Camera-type eye (tissue), 1 donor: ENCODE results near the gene TPST2. TPM values are rescaled to one million over a fixed set of nuclear protein-coding genes. Genes with fewer than 3 reads are reported as not detected.

Source experiments
- total RNA-seq: library from RNA; depleted of rRNA; stranded (reverse); fragments of >200 nt; gene quantifications from one replicate; pipeline ENCODE4 v1.2.3, GENCODE V29; 2014

TPST2 gene
- 21.8 TPM for total RNA-seq

DNA sequence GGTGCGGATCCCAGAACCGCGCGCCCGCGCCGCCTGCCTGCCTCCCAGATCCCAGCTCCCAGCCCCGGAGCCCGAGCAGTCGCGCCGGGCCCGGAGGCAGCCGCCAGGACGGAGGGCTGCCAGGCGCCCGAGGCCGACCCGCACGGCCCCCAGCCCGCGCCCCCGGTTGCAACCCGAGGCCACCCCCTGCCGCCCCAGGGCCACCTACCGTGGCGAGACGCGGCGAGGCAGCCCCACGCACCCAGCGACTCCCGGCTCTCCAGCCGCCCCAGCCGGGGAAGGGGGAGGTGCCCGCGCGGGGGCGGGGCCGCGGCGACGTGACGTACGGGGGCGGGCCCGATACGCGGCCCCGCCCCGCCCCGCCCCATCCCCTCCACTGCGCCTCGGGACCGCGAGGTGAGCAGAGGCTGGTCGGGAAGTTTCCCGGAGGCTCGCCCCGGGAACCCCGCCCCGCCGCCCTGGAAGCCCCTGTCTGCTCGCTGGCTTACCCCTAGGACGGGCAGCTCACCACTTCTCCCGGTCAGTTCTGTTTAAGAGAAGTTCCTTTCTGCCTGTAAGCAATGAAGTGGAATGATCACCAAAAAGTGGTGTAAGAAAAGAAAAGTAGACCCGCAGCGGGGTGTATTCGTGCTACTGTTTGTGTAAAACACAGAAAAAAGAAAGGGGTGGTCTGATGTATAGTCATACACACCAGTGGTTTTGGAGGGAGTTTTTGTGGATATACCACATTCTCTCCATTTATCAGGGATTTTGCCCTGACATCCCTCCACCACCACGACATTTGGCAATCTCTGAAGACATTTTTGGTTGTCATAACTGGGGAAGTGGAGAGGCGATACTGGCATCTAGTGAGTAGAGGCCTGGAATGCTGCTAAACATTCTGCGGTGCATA lies at the start of gene TPST2:
Gene TPST2, minus strand, starts transcription at position 288 of the 892 bp plus-strand sequence. CDS start 48,502 bp downstream, outside the sequence.

DNA sequence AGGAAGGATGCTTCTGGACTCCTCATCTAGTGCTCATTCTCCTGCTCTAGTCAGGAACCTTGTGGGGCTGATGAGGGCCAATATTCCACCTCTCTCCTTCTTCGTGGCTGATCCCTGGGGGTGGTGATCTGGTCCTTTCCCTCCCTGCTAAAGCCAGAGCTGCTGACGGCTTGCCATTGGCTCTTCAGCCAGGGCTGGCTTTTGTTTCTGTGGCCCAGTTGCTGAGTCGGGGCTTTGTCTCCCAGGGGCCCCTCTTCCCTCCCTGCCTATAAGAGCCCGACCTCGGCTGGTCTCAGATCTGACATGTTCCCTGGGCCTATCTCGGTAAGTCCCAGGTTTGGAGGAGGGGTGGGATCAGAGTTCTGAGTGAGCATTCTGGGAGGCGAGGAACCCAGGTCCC lies 31.7 kb upstream of the TPST2 start, which contains the start of gene CRYBA4:
Gene CRYBA4, plus strand, starts transcription at position 301 of the 400 bp plus-strand sequence. CDS start 634 bp downstream, outside the sequence.

DNA sequence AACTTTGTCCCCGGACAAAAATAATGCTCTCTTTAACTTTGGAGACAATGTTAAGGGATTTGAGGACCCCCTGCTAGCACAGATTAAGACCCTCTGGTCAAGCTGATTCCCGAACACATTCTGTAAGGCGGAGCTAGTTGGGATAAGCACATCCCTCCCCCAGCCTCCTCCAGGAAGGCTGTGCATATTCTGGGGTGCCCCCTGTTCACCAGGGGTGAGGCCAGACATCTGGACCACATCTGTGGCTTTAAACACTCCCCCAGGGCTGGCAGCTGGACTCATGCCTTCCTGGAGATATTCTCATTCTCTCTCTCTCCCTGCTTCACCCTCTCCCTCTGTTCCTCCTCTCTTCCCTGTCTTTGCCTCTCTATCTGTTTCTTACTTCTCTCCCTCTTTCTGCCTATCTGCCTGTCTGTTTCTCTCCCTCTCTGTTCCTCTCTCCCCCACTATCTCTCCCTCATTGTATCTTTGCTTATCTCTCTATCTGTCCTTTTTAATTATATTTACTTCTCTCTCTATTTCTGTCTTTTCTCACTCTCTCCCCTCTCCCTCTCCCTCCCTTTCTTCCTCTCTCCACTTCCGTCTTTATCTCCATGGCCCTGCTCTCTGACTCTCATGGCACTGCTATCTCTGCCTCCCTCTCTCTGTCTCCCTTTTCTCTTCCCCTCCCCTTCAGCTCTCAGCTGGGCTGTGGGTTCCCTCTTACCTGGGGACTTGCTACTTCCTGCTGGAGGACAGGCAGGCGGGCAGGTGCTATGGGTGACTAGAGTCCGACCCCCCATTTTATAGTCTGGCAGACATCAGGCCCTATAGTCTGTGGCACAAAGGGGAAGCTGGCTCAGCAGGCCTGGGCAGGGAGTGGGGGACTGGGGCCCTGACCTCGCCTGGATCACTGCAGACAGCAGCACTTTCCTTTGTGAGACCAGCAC lies 27.6 kb upstream of the TPST2 start, which contains the start of gene CRYBB1:
Gene CRYBB1, minus strand, starts transcription at position 757 of the 929 bp plus-strand sequence. CDS start 1,708 bp downstream, outside the sequence.

GRCh38 chr22:26512149-26512793 lies 77.7 kb downstream of the TPST2 start, which contains the start of gene TFIP11:
Gene TFIP11, minus strand, starts transcription at chr22:26512473. Its CDS starts 2,201 bp downstream, at chr22:26510272.

DNA sequence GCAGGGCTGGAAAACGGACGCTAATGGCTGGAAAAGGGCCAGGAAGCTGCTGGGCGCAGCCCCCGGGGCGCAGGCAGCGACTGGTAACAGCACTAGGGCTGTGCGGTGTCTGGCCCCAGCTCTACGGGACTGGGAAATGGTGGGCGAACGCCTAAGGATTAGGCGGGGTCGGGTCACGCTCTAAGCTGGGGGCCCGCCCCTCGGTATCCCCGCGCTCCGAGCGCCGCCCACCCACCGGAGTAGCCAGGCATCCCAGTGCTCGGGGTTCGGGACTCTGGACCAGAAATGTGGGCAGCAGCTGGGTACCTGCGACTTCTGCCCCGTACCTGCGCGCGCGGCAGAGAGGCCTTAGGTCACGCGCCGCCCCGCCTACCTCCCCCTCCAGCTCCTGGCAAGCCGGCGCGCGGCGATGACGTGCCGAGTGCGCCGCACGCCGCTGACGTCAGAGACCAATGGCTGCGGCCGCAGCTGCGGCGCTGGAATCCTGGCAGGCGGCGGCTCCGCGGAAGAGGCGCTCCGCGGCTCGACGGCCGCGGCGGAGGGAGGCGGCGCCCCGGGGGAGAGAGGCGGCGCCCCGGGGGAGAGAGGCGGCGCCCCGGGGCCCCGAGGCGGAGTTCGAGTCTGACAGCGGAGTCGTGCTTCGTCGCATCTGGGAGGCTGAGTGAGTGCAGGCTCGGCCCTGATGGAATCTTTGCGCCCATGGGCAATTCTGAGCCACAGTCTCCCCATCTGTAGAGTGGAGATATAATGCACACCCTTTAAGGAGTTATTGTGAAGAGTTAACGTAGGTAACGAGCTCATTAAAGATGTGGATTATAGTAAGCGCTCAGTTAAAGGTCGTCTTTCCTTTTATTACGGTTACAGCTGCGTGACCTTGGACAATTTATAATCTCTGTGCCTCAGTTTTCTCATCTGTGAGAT lies 106.2 kb downstream of the TPST2 start, which contains the start of the genes HPS4 and SRRD:
Gene HPS4, minus strand, starts transcription at position 345 of the 921 bp plus-strand sequence. CDS start 2,021 bp downstream, outside the sequence.
Gene SRRD, plus strand, starts transcription at position 439 of the 921 bp plus-strand sequence. Its CDS starts 14 bp downstream, at position 453.

Other genes with a start within 250 kb of the TPST2 start
- gene ASPHD2, start 160.9 kb downstream of the TPST2 start, total RNA-seq, result 3.2 TPM
- gene HPS4, start 106.3 kb downstream of the TPST2 start, total RNA-seq, result 73.3 TPM
- gene SRRD, start 106.3 kb downstream of the TPST2 start, total RNA-seq, result 20.4 TPM
- gene TFIP11, start 77.7 kb downstream of the TPST2 start, total RNA-seq, result 38.3 TPM
- gene CRYBB1, start 27.9 kb upstream of the TPST2 start, total RNA-seq, result 2,103 TPM
- gene CRYBA4, start 31.8 kb upstream of the TPST2 start, total RNA-seq, result 3,745 TPM
- 180 TPM for gene MIAT, start 67.5 kb upstream of the TPST2 start, total RNA-seq